ENCODE measurements around the gene RAB7A. TPM values are rescaled to one million over a fixed set of nuclear protein-coding genes. Genes with fewer than 3 reads are reported as not detected.
A peak's percentile ranks its signal among the peaks of the same experiment; 100 is the strongest.

RAB7A gene
- total and polyA plus RNA-seq, 2 of the 13 experiments (the other 11 are each of a cell fraction or from before 2014, with no cell fraction given), result 26.5 to 182 TPM

GRCh38 chr3:128726023-128727016, at the start of gene RAB7A (continued):
- no peak for TF ChIP-seq BRF2 (CRISPR knock-in tag; IDR thresholded peaks at IDR 0.05)
- no peak for TF ChIP-seq TRAFD1 (CRISPR knock-in tag; IDR thresholded peaks at IDR 0.05; ENCODE audit: borderline replicate concordance)
- TF ChIP-seq ZNF180 (CRISPR knock-in tag; IDR thresholded peaks at IDR 0.05; ENCODE audit: borderline replicate concordance, low read depth), result 0 out of 2 replicates have a peak, but pooled peaks have one; percentile 49
- TF ChIP-seq HOXA7 (CRISPR knock-in tag; IDR thresholded peaks at IDR 0.05), result no peak
- TF ChIP-seq ETV6 (CRISPR knock-in tag; conservative IDR thresholded peaks at IDR 0.05), result no peak
- TF ChIP-seq HMGA1 (CRISPR knock-in tag; conservative IDR thresholded peaks at IDR 0.05), result no peak
- peak; percentile 89 for TF ChIP-seq ASH2L (IDR thresholded peaks at IDR 0.05; ENCODE audit: insufficient read length, low read depth, low read length)
- 0 out of 2 replicates have a peak, but pooled peaks have one; percentile 10 for TF ChIP-seq CSRNP1 (CRISPR knock-in tag; IDR thresholded peaks at IDR 0.05)
- peak; percentile 47; the same call in 1 of the 2 replicates for TF ChIP-seq MTA1 (CRISPR knock-in tag; IDR thresholded peaks at IDR 0.05; ENCODE audit: borderline replicate concordance)
- no peak for TF ChIP-seq ZNF17 (CRISPR knock-in tag; IDR thresholded peaks at IDR 0.05)
- TF ChIP-seq ZNF224 (CRISPR knock-in tag; IDR thresholded peaks at IDR 0.05), result no peak
- no peak; the same call in 1 of the 2 replicates for TF ChIP-seq RFXAP (CRISPR knock-in tag; IDR thresholded peaks at IDR 0.05; ENCODE audit: borderline replicate concordance)
- TF ChIP-seq SP140L (CRISPR knock-in tag; IDR thresholded peaks at IDR 0.05; ENCODE audit: borderline replicate concordance), result no peak
- TF ChIP-seq STAT5B (CRISPR knock-in tag; IDR thresholded peaks at IDR 0.05), result no peak
- peak; percentile 70; the same call in 1 of the 2 replicates for TF ChIP-seq GATA4 (IDR thresholded peaks at IDR 0.05; ENCODE audit: borderline replicate concordance, low read depth)
- TF ChIP-seq NRL (CRISPR knock-in tag; IDR thresholded peaks at IDR 0.05; ENCODE audit: borderline replicate concordance), result no peak
- no peak for TF ChIP-seq ZNF570 (CRISPR knock-in tag; IDR thresholded peaks at IDR 0.05; ENCODE audit: borderline replicate concordance)
- no peak for TF ChIP-seq RBM39 (IDR thresholded peaks at IDR 0.05; ENCODE audit: low read depth, low read length, poor library complexity, severe bottlenecking)
- TF ChIP-seq ZBTB1 (CRISPR knock-in tag; IDR thresholded peaks at IDR 0.05; ENCODE audit: borderline replicate concordance), result no peak
- no peak for TF ChIP-seq ZBTB4 (CRISPR knock-in tag; IDR thresholded peaks at IDR 0.05; ENCODE audit: borderline replicate concordance)
